Left renal pelvis (tissue), 4 donors: ENCODE measurements around the gene ANOS1. TPM values are rescaled to one million over a fixed set of nuclear protein-coding genes. Genes with fewer than 3 reads are reported as not detected.

ENCODE experiments used
- DNase-seq, 4 donors: peaks; one replicate each; pipeline ENCODE4 v3.0.0-alpha.2; 2013; ENCODE audit warnings: low read depth in 4 of 4, low spot score in 3 of 4
- polyA plus RNA-seq, 4 donors: library from polyadenylated mRNA; unstranded; fragments of 120-200 nt; gene quantifications; one replicate each; pipeline ENCODE4 v1.2.1, GENCODE V29; 2013; ENCODE audit not compliant: insufficient read length in 4 of 4

The ANOS1 gene
- polyA plus RNA-seq, 4 donors: 8.7 to 11.6 (median 11.1) TPM

GRCh38 chrX:8720136-8720535 is 11.8 kb downstream of the ANOS1 start:
- no peak for DNase-seq

- DNase-seq: no peak
These were observed 14.6 kb downstream of the ANOS1 start for GRCh38 chrX:8717354-8717753.

- DNase-seq: no peak
These were observed 17.8 kb downstream of the ANOS1 start for GRCh38 chrX:8714164-8714563.

- DNase-seq: no peak
These were observed 20.5 kb downstream of the ANOS1 start for GRCh38 chrX:8711401-8711800.

GRCh38 chrX:8704184-8704583 is 27.8 kb downstream of the ANOS1 start:
- no peak for DNase-seq

- no peak for DNase-seq
These were observed 39.1 kb downstream of the ANOS1 start for GRCh38 chrX:8692871-8693270.

GRCh38 chrX:8689473-8689872 is 42.5 kb downstream of the ANOS1 start:
- DNase-seq: no peak

- no peak for DNase-seq
These were observed 43.2 kb downstream of the ANOS1 start for GRCh38 chrX:8688776-8689175.

- no peak for DNase-seq
These were observed 47.6 kb downstream of the ANOS1 start for GRCh38 chrX:8684201-8684965.

- DNase-seq: no peak
These were observed 48.2 kb downstream of the ANOS1 start for GRCh38 chrX:8683687-8684086.

GRCh38 chrX:8679550-8679949 is 52.4 kb downstream of the ANOS1 start:
- no peak for DNase-seq

GRCh38 chrX:8675006-8675630 is 56.8 kb downstream of the ANOS1 start:
- DNase-seq: no peak

- no peak for DNase-seq
These were observed 58.7 kb downstream of the ANOS1 start for GRCh38 chrX:8673201-8673600.

- no peak for DNase-seq
These were observed 59.8 kb downstream of the ANOS1 start for GRCh38 chrX:8672176-8672575.

GRCh38 chrX:8668813-8669212 is 63.1 kb downstream of the ANOS1 start:
- no peak for DNase-seq

GRCh38 chrX:8663325-8663724 is 68.6 kb downstream of the ANOS1 start:
- DNase-seq: no peak

- DNase-seq: no peak
These were observed 74.1 kb downstream of the ANOS1 start for GRCh38 chrX:8657883-8658282.

GRCh38 chrX:8653956-8654355 is 78.0 kb downstream of the ANOS1 start:
- no peak for DNase-seq

GRCh38 chrX:8649969-8650368 is 82.0 kb downstream of the ANOS1 start:
- no peak for DNase-seq

- no peak for DNase-seq
These were observed 84.8 kb downstream of the ANOS1 start for GRCh38 chrX:8647176-8647575.

GRCh38 chrX:8639949-8640475 is 91.9 kb downstream of the ANOS1 start:
- no peak for DNase-seq

- DNase-seq: no peak
These were observed 95.4 kb downstream of the ANOS1 start for GRCh38 chrX:8636497-8636896.
